OCI-M1 (cell line): ENCODE data around the gene LGALS1.

Source experiments
- DNase-seq: peaks from one replicate; lab custom pipeline; 2025; lab: John Stamatoyannopoulos, UW

Gene LGALS1

DNA sequence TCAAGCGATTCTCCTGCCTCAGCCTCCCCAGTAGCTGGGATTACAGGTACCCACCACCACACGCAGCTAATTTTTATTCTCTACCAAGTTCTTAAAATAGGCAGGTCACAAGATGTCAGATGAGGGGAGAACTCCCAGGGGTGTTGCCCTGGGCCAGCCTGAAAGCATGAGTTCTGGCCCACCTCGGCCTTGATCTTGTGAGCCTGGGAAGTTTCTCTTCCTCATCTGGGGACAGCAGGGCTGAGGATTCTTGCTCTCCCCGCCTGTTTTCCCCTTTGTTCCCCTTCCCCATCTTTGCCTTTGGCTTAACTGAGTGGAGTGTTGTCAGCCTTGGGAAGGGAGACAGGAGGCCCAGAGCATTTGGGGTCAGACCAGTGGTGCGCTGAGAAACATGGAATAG lies 13.4 kb upstream of the LGALS1 start:
- no peak for DNase-seq

DNA sequence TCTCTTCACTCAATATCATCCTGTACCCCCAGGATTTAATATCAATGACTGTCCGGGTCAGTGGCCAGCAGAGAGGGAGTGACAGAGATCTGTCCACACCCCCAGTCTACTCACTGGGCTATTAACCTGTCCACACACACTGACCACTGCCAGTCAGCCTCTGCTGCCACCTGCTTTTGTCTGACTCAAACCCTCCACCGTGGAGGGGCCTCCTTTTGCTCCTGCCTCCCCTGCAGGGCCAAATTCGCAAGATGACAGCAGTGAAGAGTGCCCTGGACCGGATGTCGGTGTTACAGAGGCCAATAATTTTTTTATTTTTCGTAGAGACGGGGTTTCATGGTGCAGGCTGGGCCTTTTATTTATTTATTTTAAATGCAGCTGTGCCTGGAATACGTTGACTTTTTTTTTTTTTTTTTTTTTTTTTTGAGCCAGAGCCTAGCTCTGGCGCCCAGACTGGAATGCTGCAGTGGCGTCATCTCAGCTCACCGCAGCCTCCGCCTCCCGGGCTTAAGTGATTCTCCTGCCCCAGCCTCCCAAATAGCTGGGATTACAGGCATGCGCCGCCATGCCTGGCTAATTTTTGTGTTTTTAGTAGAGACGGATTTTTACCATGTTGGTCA lies 11.8 kb upstream of the LGALS1 start:
- DNase-seq, result no peak

DNA sequence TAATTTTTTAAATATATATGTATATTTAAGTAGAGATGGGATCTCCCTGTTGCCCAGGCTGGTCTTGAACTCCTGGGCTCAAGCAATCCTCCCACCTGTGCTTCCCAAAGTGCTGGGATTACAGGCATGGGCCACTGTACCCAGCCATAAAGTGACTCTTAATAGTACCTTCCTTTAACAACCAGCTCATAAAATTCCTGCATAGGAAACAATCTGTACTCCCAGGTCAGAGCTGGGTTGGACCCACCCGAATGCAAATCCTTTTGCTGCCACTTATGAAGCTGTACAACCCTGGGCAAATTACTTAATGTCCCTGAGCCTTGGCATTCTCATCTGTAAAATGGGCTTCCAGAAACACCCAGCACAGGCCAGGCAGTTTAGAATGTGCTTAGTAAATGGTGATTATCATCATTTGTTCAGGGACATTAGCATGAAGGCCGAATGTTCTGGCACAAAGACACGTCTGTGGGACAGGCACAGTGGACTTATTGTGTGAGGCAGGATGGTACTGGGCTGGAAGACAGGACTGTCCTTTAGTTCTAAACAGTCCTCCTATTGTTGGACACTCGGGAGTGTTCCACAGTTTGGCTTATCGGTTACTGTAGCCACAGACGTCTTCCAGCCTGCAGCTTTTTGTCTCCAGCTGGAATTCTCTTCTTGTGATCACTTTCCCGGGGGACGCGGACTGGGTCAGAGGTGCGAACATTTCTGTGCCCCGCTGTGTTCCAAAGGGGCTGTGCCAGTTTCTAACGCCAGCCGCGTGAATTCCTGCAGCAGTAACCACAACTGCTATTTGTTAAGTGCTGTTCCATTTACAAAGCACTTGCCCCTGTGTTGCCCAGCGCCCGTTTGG lies 11.0 kb upstream of the LGALS1 start:
- no peak for DNase-seq

DNA sequence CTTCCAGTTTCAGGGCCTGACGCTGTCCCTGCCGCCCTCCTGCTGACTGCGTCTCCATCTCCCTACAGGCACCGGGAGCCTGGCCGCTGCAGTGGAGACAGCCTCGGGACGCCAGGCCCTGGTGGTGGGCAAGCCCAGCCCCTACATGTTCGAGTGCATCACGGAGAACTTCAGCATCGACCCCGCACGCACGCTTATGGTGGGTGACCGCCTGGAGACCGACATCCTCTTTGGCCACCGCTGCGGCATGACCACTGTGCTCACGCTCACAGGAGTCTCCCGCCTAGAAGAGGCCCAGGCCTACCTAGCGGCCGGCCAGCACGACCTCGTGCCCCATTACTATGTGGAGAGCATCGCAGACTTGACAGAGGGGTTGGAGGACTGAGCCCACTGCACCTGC lies 9.9 kb upstream of the LGALS1 start:
- DNase-seq, result no peak

DNA sequence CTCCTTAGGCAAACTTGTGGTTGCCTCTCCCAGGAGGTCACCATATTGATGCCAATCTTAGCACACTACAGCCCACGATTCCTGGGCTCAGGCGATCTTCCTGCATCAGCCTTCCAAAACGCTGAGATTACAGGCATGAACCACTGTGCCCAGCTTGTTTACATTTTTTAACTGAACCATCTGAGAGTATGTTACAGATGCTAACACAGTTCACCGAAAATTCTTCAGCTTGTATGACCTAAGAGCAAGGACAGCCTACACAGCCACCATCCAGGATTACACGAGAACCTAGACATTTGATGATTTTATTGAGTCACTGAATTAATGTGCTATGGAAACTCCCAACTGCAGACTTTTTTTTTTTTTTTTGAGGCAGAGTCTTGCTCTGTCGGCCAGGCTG lies 5.8 kb upstream of the LGALS1 start:
- DNase-seq, result no peak

DNA sequence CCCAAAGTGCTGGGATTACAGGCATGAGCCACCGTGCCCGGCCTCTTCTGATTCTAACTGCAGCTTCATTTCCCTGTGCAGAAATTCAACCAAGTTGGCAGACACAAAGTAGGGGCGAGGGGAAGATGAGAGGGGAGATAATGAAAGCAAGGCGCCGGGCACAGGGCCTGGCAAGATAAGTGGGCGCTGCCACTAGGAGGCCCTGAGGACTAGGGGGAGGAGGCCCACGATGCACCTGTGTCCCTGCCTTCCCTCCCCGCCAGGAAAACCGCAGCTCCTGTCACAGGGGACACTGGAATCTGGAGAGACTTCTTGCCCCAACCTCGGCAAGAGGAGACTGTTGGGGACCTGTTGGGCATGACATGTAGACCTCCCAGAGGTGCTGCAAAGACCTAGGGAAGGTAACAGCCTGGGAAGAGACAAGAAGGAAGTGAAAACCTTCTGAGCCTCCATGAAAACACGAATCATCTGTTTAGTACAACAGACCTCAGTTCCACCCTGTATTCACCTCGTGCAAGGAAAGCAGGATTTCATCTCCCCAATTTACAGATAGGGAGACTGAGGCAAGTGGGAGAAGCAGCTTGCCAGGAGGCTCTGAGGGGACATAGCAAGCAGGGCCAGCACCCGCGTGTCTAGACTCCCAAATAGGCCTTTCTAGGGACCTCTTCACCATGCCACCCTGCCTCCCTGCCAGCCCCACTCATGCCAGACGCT lies 3.1 kb upstream of the LGALS1 start:
- no peak for DNase-seq

DNA sequence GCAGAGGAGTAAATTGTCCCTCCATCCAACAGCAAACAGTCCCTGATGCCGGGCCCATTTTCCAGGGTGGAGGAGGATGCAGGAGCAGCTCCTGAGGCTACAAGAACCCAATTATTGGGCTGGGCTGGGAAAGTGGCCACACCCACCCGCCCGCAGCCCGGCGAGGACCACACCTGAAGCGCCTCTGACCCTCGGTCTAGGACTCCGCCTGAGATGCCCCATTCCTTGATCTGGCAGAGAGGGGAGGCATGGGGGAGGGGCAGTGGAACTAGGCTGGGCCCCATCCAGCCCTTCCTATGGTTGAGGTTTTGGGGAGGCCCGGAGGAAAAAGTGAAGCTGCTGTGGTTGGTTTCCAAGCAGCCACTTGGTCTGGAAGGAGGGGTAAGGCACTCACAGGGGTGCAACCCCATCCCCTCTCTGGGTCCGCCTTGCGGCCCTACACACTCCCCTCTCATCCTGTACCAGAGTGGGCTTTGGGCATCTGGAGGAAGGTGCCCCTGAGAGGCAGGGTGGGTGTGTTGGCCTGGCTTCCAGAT lies 2.4 kb upstream of the LGALS1 start:
- no peak for DNase-seq

DNA sequence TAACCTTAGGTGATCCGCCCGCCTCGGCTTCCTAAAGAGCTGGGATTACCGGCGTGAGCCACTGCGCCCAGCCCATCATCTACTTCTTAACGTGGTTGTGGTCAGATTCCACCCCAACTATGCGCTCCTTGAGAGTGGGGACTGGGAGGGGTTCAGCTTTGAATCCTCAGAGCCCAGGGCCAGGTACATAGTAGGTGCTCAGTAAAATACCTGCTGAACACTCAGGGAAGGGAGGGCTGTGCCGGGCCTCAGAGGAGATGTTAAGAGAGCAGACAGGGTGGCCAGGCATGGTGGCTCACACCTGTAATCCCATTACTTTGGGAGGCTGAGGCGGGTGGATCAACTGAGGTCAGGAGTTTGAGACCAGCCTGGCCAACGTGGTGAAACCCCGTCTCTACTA lies 1.2 kb upstream of the LGALS1 start:
- no peak for DNase-seq

DNA sequence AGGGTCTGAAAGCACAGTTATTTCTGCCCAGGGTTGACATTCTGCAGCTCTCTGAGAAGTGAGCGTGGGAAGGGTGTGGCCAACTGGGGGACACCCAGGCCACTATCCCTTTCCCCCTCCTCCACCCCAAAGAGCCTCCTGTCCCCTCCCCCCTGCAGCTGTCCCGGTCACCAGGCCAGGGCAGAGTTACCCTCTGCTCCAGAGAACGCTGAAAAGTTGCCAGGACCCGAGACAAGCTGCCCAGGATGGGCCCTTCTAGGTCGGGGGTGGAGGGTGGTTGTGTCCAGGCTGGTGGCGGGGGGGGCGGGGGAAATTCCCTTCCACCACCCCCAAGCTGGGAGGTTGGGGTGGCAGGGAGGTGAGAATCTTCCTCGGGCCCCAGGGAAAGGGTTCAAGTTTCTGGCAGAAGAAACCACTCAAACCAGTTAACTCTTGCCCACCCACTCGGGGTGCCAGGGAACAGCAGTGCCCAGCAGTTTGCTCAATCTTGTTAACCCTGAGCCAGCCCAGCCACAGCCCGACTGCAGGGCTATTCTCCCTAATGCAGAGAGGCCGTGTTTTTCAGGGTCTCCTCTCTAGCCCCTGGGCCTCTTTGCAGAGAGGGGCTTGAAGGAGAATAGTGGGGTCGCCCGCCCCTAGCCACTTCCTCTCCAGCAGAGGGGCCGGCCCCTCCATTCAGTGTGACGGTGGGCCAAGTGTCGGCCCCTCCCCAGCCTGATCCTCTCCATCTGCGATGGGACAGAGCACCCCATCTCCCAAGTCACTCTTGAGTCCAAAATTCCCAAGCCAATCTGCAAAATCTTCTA lies 697 bp downstream of the LGALS1 start:
- DNase-seq, result peak; percentile 41

DNA sequence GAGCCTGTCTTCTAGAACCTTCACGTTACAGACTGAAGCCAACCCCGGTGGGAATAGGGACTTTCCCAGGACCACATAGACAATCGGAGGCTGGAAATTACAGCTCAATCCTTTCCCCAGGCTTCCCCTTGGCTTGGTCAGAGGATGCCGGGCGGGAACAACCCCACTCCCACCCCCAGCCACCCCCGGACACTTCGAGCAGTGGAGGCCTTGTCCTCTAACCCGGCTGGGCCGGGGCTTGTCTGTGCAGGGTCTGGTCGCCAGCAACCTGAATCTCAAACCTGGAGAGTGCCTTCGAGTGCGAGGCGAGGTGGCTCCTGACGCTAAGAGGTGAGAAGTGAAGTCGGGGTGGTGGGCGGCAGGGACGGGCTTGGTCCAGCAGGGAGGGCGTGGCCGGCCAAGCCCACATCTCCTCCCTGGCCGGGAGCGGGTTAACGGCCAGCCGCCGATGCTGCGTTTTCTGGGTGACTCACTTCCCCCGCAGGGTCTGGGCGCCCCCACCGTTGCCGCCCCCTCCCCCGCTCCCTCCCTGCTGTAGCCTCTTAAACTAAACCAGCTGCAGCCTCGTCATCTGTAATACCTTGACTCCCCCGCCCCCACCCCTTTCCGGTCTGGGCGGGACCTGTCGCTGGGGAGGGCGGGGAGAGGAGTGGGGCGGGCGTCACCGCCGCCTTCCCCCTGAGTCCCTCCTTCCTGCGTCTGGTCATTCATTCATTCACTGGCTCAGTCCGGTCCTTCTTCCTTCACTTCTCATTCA lies 1.5 kb downstream of the LGALS1 start:
- peak; percentile 96 for DNase-seq

DNA sequence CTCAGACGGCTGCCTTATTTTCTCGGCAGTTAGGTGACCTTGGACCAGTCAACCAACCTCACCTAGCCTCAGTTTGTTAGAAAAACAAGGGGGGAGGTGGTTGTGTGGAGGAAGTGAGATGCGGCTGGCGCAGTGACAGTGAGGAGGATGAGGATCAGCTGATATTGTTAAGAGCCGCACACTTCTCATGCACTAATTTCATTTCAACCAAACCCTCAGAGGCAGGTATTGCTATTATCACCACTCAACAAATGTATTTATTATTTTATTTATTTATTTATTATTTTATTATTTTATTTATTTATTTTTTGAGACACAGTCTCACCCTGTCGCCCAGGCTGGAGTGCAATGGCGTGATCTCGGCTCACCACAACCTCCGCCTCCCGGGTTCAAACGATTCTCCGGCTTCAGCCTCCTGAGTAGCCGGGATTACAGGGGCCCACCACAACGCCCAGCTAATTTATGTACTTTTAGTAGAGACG lies 2.1 kb downstream of the LGALS1 start:
- no peak for DNase-seq

DNA sequence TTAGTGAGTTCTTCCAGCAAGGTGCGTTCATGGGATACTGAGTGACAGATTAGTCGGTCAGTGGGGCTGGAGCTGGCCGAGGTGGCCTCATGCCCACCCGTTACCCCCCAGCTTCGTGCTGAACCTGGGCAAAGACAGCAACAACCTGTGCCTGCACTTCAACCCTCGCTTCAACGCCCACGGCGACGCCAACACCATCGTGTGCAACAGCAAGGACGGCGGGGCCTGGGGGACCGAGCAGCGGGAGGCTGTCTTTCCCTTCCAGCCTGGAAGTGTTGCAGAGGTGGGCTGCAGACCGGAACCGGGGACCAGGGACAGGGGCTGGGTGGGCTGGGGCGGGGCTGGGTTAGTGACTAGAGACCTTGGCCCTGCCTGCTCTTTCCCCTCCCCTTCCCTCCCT lies 2.9 kb downstream of the LGALS1 start:
- DNase-seq, result no peak

DNA sequence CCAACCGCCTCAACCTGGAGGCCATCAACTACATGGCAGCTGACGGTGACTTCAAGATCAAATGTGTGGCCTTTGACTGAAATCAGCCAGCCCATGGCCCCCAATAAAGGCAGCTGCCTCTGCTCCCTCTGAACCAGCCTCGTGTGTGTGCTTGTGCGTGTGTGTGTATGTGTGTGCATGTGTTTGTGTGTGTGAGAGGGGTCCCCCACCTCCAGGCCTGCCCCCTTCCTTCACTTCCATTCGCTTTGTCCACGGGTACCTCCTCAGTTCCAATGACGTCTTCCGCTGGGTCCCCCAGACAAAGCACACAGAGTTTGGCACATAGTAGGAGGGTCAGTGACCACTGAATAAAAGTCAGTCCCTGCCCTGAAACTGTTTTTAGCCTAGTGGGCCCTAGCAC lies 4.2 kb downstream of the LGALS1 start:
- DNase-seq, result no peak

DNA sequence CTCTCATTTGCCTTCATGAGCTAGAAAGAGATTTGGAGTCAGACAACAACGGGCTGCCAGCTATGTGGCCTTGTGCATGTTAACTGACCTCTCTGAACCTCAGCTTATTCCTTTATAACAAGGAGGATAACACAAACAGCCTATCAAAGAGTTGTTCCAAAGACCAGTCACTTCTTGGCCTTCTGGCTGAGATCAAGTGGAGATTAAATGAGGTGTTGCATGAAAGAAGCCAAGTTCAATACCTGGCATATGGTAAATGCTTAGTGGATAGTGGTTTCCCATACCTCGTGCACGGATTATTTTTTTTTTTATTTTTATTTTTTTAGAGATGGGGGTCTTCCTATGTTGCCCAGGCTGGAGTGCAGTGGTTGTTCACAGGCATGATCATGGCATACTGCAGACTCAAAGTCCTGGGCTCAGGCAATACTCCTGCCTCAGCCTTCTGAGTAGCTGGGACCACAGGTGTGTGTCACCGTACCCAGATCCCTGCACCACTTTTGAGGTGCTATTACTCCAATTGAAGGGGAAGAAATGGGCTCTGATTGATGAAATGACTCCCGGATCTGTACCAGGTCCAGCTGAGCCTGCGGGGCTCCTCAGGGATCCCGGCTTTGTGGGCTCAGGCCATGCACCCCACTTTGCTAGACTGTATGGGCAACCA lies 4.9 kb downstream of the LGALS1 start:
- no peak for DNase-seq

DNA sequence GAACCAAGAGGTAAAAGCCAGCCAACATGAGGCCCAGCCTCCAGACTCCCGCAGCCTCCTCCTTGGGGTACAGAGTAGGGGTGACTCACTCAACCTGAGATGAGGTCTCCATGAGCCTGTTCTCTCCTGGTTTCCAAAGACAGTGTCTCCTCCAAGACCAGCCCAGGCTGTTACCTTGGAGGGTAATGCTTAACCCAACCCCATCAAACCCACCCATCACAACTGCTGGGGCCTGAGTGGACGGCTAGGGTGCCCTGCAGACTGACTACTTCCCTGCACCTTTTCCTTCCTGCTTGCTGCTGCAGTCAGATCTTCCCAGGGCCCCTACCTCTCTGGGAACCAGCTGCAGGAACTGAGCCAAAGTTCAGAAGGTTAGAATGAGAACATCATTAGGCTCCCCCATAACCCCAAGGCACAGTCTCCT lies 5.6 kb downstream of the LGALS1 start:
- no peak for DNase-seq

DNA sequence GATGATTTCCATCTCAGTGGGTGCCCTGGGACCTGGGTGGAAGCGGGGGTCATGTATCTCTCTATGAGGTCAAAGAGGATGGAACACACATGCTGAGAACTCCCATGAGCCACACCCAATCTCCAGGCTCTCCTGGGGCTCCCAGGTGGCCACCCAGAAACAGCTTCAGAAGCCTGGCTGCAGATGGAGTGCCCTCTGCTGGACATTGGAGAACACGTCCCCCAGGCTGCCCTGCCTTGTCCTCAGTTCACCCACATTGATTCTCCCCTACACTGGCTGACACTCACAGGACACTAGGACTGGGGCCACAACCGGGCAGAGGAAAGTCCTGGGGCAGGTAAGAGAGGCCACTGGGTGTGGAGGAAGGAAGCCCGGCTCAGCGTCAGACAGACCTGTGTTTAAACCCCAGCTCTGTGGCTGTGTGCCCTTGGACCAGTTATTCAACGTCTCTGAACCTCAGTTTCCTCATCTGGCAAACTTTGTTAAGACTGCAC lies 6.2 kb downstream of the LGALS1 start:
- peak; percentile 83 for DNase-seq

DNA sequence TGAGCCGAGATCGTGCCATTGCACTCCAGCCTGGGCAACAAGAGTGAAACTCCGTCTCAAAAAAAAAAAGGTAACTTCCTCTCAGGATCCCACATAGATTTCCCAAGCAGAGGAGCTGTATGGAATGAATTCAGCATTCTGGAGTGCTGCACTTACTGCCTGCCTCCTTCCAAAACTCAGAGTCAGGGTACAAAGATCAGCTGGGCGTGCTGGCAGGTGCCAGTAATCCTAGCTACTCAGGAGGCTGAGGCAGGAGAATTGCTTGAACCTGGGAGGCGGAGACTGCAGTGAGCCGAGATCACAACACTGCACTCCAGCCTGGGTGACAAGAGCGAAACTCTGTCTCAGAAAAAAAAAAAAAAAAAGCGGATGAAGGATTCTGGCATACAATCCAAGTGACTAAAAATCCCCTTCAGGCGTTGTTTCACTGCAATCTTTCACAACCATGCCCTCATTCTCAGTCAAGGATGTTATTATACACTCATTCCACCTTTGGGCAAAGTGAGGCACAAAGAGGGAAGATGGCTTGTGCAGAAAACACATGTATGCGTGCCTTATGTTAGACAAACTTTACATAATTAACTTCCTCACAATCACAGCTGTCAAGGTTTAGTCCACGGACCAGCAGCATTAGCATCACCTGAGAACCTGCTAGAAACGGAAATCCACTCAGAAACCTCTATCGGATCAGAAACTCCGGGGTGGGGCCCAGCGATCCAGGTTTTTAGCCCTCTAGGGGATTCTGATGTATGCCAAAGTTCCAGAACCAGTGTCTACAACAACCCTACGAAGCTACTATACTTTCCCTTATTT lies 9.6 kb downstream of the LGALS1 start:
- DNase-seq, result no peak

DNA sequence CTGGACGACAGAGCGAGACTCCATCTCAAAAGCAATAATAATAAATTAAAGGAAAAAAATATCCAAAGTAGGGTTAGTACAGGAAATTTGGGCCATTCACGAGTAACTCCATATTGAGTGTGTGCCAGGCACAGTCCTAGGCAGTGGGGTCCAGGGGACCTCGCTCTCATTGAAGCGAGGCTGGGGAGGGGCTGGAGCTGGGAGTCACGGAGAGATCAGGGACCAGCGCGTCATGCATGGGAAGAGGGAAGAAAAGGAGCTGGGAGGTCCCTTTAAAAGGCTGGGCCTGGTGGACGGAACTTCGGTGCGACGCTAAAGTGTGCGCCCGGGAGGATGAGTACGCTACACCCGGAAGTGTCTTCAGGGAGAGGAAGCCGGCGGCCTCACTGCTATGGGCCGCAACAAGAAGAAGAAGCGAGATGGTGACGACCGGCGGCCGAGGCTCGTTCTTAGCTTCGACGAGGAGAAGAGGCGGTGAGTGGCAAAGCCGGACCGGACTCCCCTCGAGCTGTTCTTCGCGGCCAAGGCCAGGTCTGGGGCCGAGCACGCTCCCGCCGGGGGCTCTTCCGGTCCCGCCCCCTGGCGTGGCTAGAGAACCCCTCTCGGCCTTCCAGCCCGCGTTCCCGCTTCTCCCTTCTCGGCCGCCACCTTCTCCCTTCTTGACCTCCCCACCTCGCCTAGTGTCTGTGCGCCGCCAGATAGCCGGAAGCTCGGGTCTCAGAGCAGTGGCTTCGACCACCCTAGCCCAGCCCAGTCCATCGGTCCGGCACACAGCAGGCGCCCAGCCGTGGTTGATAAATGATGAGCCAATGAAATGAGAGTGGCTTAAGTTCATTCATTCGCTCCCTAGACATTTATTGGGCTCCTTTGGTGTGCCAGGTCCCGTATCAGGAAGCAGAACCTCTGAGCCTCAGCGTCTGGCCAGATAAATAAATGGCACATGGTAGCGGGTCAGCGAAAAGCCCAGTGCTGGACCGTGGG lies 10.9 kb downstream of the LGALS1 start, which contains the start of gene NOL12:
NOL12 (plus strand) TSS at position 342 of the 981 bp plus-strand sequence; CDS start at position 392, 50 bp downstream.
- peak; percentile 93 for DNase-seq
